Vagina (tissue), 2 donors: ENCODE measurements around the gene TUBGCP5.

Experiments
- POLR2A ChIP-seq, 2 donors: fragments of 450-650 bp; IDR thresholded peaks; one replicate each; pipeline ENCODE4 v1.6.1; 2017; ENCODE audit warnings: antibody characterized with exemption in 2 of 2, mild to moderate bottlenecking in 2 of 2, moderate library complexity in 2 of 2
- POLR2AphosphoS5 ChIP-seq, 2 donors: sonication (generic); formaldehyde crosslinking; IDR thresholded peaks; one replicate each; pipeline ENCODE4 v1.9.0; 2017; ENCODE audit warnings: antibody characterized with exemption in 2 of 2, mild to moderate bottlenecking in 2 of 2, low read depth in 1 of 2; ENCODE audit not compliant: insufficient read depth in 1 of 2
- TF ChIP-seq, protein P1 (sequence below), 3 experiments: fragments of 450-650 bp in 2 of 3; fragments of 200-600 bp in 1 of 3; sonication (generic) in 1 of 3; IDR thresholded peaks; one replicate each; pipeline ENCODE4 v1.5.1; 2017 to 2019; ENCODE audit warnings: antibody characterized with exemption in 3 of 3, mild to moderate bottlenecking in 2 of 3, moderate library complexity in 2 of 3

DNA sequence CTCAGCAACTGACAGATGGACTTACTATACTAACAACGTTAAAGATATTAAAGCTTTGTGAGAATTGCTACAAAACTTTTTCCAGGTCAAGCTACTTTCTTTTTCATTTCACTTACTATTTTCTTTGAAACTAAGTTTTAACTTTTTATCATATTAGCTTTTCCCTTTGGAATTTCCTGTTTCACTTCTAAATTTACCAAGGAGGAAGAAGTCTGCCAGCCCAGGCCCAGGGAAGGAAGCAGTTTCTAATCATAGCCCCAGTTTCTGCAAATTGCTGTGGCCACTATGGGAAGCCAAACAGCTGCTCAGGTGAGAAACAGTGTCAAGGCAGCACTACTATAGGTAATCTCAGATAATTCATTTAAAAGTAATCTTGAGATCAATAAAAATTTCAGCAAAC lies 77.6 kb downstream of the TUBGCP5 start:
- TF ChIP-seq POLR2A (IDR thresholded peaks at IDR 0.05) (no peak), POLR2AphosphoS5 (IDR thresholded peaks at IDR 0.05; ENCODE audit: insufficient read depth in 1 of 2, low read depth in 1 of 2) (no peak)
- TF ChIP-seq, protein P1, sequence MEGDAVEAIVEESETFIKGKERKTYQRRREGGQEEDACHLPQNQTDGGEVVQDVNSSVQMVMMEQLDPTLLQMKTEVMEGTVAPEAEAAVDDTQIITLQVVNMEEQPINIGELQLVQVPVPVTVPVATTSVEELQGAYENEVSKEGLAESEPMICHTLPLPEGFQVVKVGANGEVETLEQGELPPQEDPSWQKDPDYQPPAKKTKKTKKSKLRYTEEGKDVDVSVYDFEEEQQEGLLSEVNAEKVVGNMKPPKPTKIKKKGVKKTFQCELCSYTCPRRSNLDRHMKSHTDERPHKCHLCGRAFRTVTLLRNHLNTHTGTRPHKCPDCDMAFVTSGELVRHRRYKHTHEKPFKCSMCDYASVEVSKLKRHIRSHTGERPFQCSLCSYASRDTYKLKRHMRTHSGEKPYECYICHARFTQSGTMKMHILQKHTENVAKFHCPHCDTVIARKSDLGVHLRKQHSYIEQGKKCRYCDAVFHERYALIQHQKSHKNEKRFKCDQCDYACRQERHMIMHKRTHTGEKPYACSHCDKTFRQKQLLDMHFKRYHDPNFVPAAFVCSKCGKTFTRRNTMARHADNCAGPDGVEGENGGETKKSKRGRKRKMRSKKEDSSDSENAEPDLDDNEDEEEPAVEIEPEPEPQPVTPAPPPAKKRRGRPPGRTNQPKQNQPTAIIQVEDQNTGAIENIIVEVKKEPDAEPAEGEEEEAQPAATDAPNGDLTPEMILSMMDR (IDR thresholded peaks at IDR 0.05), result no peak
